ENCODE data around the gene PDE6H.

The PDE6H gene

GRCh38 chr12:14962797-14963196, 10.0 kb upstream of the PDE6H start:
- DNase-seq (ENCODE audit: extremely low read depth, insufficient read length): no peak
- peak overlapping the region; percentile 88 for H3K4me3 ChIP-seq (replicated peaks; ENCODE audit: low read depth, low read length)
- H3K36me3 ChIP-seq (ENCODE audit: control insufficient read depth, insufficient read depth, low read length): peaks cover 2% of the 10 kb centered on the region
- no peaks in the 10 kb centered on the region for H3K27me3 ChIP-seq (replicated peaks; ENCODE audit: control insufficient read depth, insufficient read depth, low read length)
- no peak for TF ChIP-seq CTCF (IDR thresholded peaks at IDR 0.05; ENCODE audit: insufficient read depth, low read length, poor library complexity, severe bottlenecking)

- no peak for DNase-seq (ENCODE audit: extremely low read depth, insufficient read length)
- Histone ChIP-seq H3K4me3 (replicated peaks; ENCODE audit: low read depth, low read length) (no peak overlapping the region), H3K27me3 (replicated peaks; ENCODE audit: control insufficient read depth, insufficient read depth, low read length) (no peaks in the 10 kb centered on the region), H3K36me3 (ENCODE audit: control insufficient read depth, insufficient read depth, low read length) (no peaks in the 10 kb centered on the region; the same call in 1 of the 2 replicates)
- TF ChIP-seq CTCF (IDR thresholded peaks at IDR 0.05; ENCODE audit: insufficient read depth, low read length, poor library complexity, severe bottlenecking): no peak
These were observed 9.3 kb upstream of the PDE6H start for GRCh38 chr12:14963520-14963919.

GRCh38 chr12:14964406-14964805, 8.4 kb upstream of the PDE6H start:
- TF ChIP-seq CTCF (IDR thresholded peaks at IDR 0.05; ENCODE audit: insufficient read depth, low read length, poor library complexity, severe bottlenecking): no peak
- no peak for DNase-seq (ENCODE audit: extremely low read depth, insufficient read length)
- H3K4me3 ChIP-seq (replicated peaks; ENCODE audit: low read depth, low read length): no peak overlapping the region

GRCh38 chr12:14965221-14965620, 7.6 kb upstream of the PDE6H start:
- H3K27me3 ChIP-seq (replicated peaks; ENCODE audit: control insufficient read depth, insufficient read depth, low read length): no peaks in the 10 kb centered on the region
- TF ChIP-seq CTCF (IDR thresholded peaks at IDR 0.05; ENCODE audit: insufficient read depth, low read length, poor library complexity, severe bottlenecking): no peak
- no peak for DNase-seq (ENCODE audit: extremely low read depth, insufficient read length)
- H3K36me3 ChIP-seq (ENCODE audit: control insufficient read depth, insufficient read depth, low read length): no peaks in the 10 kb centered on the region
- H3K4me3 ChIP-seq (replicated peaks; ENCODE audit: low read depth, low read length): no peak overlapping the region

More at GRCh38 chr12:14964406-14964805, 8.4 kb upstream of the PDE6H start:
- no peaks in the 10 kb centered on the region; the same call in 1 of the 2 replicates for H3K36me3 ChIP-seq (ENCODE audit: control insufficient read depth, insufficient read depth, low read length)
- no peaks in the 10 kb centered on the region for H3K27me3 ChIP-seq (replicated peaks; ENCODE audit: control insufficient read depth, insufficient read depth, low read length)

GRCh38 chr12:14968478-14968877, 4.4 kb upstream of the PDE6H start:
- no peaks in the 10 kb centered on the region for H3K36me3 ChIP-seq (ENCODE audit: control insufficient read depth, insufficient read depth, low read length)
- no peak for DNase-seq (ENCODE audit: extremely low read depth, insufficient read length)
- no peak for TF ChIP-seq CTCF (IDR thresholded peaks at IDR 0.05; ENCODE audit: insufficient read depth, low read length, poor library complexity, severe bottlenecking)
- H3K27me3 ChIP-seq (replicated peaks; ENCODE audit: control insufficient read depth, insufficient read depth, low read length): no peaks in the 10 kb centered on the region
- H3K4me3 ChIP-seq (replicated peaks; ENCODE audit: low read depth, low read length): no peak overlapping the region

- no peak for DNase-seq (ENCODE audit: extremely low read depth, insufficient read length)
- Histone ChIP-seq H3K36me3 (ENCODE audit: control insufficient read depth, insufficient read depth, low read length) (no peaks in the 10 kb centered on the region), H3K4me3 (replicated peaks; ENCODE audit: low read depth, low read length) (no peak overlapping the region), H3K27me3 (replicated peaks; ENCODE audit: control insufficient read depth, insufficient read depth, low read length) (no peaks in the 10 kb centered on the region)
- TF ChIP-seq CTCF (IDR thresholded peaks at IDR 0.05; ENCODE audit: insufficient read depth, low read length, poor library complexity, severe bottlenecking): no peak
These were observed 2.4 kb upstream of the PDE6H start for GRCh38 chr12:14970473-14970872.

Measured in GM06990 (cell line).